GM10847 (cell line): ENCODE data around the gene ADH5.

Source experiments
- POLR2A ChIP-seq: IDR thresholded peaks from 2 replicates; pipeline ENCODE4 v1.6.1; 2011; ENCODE audit not compliant: insufficient read length; ENCODE audit errors: extremely low read depth

The ADH5 gene

GRCh38 chr4:99052902-99053301, 35.7 kb downstream of the ADH5 start:
- TF ChIP-seq POLR2A, result no peak

GRCh38 chr4:99047710-99048109, 40.9 kb downstream of the ADH5 start:
- TF ChIP-seq POLR2A, result no peak

- no peak for TF ChIP-seq POLR2A
Measured at GRCh38 chr4:99043346-99043745, 45.2 kb downstream of the ADH5 start.

- TF ChIP-seq POLR2A, result no peak
Measured at GRCh38 chr4:99038213-99038612, 50.4 kb downstream of the ADH5 start.

- no peak for TF ChIP-seq POLR2A
Measured at GRCh38 chr4:99033956-99034355, 54.6 kb downstream of the ADH5 start.

- TF ChIP-seq POLR2A, result no peak
Measured at GRCh38 chr4:99029852-99030251, 58.7 kb downstream of the ADH5 start.

GRCh38 chr4:99029018-99029735, 59.4 kb downstream of the ADH5 start:
- TF ChIP-seq POLR2A, result no peak

GRCh38 chr4:99028187-99028586, 60.4 kb downstream of the ADH5 start:
- TF ChIP-seq POLR2A, result no peak

- no peak for TF ChIP-seq POLR2A
Measured at GRCh38 chr4:99027304-99027703, 61.3 kb downstream of the ADH5 start.

- no peak for TF ChIP-seq POLR2A
Measured at GRCh38 chr4:99025506-99025905, 63.1 kb downstream of the ADH5 start.

- no peak for TF ChIP-seq POLR2A
Measured at GRCh38 chr4:99024481-99025275, 63.9 kb downstream of the ADH5 start.

- TF ChIP-seq POLR2A, result no peak
Measured at GRCh38 chr4:99022566-99022965, 66.0 kb downstream of the ADH5 start.

- no peak for TF ChIP-seq POLR2A
Measured at GRCh38 chr4:99021386-99021785, 67.2 kb downstream of the ADH5 start.
